NK-92 treated with Interleukin-12 subunit alpha and Interleukin-12 subunit beta, amount 100 ng/mL, for 24 hours (cell line): ENCODE measurements around the gene CDYL2.

ENCODE experiments used
- DNase-seq: peaks from one replicate; lab custom pipeline; 2025; lab: John Stamatoyannopoulos, UW

CDYL2 gene

DNA sequence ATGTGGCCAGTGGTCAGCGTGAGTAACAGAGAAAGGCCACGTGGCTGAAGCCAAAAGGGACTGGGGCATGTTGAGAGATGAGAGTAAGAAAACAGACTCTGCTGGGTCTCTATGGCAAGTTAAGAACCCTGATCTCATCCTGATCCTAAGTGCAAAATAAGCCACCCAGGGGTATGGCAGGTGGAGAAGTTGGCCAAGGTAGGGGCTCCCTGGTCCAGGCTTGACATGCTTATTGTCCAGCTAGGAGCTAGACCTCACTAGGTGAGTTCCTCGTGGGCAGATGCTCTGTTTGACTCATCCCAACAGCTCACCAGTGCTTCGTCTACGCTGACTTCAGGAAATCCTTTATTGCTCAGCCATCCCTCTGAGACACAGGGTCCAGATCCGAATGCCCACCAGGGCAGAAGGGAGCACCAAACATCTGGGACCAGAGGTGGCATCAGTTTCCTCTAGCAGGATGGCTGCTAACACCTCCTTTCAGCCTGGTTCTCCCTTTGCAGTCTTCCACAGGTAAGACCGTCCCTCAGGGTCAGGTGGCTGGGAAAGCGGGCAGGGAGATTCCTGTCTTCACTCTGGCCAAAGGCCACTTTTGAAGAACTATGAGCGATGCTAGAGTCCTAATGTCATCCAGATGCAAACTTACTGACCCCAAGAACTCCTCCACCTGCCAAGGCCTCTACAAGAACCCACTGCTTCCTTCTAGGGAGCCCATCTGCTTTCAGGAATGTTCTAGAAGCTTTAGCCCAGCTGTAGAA, 99.5 kb downstream of the CDYL2 start:
- DNase-seq: no peak

DNA sequence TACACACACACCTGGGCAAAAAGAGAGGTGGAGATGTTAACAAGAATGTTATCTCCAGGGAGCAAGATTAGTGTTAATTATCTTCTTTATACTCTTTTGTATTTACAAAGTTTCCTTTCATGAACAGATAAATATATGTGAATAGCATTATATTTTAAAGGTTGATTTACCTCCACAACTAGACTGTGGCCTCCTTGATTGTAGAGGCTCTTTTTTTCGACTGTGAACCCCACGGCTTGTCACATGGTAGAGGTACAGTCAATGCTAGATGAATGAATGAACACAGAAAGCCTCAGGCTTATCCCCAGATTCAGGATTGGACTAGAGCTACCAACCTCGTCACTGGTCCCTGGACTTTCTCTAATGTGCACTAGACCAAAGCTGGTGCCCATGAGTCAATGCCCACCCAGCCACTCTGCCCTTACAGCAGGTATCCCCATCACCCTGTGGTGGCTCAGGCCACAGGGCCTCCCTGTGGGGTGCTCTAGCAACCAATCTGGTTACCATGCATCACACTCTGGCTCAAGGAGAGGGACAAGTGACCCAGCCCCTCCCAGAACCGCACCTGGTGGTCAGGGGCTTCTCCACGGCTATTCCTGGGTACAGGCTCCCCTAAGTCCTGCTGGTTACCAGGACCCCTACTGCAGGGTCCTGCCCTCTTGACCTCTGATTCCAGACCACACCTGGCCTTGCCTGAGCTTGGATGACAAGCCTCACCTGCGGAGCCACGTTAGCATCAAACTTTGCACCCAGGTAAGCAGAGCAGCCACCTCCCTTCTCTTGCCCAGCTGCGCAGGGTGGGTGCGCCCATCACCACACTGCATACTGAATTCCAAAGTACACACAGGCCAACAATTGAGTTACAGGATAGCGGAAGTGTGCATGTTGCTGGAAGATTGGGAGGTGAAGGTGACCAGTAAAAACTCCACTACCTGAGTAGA, 101.0 kb downstream of the CDYL2 start:
- no peak for DNase-seq

DNA sequence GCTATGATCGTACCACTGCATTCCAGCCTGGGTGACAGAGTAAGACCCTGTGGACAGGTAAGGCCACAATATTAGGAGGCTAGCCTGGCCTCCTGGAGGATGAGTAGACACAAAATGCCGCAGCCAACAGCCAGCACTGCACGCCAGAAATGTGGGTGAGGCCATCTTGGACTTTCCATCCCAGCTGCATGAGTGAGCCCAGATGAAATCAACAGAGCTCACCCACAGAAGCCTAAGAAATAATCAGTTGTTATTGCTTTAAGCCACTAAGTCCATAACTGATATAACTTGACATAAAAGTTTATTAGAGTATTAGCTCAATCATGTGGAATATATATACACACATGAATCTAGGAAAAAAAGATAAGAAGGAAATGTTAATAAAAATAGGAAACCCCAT, 101.7 kb downstream of the CDYL2 start:
- DNase-seq: no peak

DNA sequence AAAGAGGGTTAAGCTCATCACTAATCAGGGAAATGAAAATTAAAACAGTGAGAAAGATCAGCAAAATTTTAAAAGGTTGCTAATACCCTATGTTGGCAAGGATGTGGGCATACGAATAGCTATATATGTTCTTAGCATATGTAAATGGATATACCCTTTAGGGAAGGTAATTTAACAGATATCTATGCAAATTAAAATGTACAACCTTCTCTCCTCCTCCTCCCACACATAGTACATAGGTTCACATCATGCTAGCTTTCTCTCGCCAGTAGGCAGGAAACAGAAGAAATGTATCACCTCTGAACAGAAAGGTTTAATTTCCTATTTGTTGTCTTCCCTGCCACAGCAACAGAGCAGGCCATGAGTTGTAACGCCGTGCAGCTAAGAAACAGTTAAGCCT, 103.8 kb downstream of the CDYL2 start:
- no peak for DNase-seq

DNA sequence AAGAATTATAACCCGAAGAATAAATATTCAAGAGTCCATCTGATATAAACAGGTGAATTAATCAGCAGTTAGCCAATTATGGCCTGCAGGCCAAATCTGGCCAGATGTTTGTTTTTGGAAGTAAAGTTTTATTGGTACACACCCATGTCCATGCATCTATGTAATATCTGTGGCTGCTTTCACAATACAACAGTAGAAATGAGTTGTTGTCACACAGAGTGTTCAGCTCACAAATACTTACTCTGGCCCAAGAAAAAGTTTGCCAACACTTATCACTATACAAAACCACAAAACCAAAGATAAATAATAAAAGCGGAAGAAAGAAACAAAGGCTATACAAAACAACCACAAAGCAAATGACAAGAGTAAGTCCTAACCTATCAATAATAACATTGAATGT, 109.4 kb downstream of the CDYL2 start:
- no peak for DNase-seq

DNA sequence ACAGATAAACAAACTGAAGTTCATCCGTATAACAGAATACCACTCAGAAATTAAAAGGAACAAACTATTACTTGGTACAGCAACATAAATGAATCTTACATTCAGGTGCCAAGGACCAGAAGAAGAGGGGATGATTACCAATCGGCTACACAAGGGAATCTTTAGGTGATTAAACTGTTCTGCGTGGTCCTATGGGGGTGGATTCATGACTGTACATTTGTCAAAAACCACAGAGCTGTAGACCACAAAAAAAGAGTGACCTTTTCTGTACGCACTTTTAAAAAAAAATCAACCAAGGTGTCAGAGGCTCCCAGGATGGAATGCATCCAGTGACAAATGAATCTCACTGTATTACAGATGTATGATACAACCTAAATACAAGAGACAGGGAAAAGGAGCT, 110.8 kb downstream of the CDYL2 start:
- DNase-seq: no peak

DNA sequence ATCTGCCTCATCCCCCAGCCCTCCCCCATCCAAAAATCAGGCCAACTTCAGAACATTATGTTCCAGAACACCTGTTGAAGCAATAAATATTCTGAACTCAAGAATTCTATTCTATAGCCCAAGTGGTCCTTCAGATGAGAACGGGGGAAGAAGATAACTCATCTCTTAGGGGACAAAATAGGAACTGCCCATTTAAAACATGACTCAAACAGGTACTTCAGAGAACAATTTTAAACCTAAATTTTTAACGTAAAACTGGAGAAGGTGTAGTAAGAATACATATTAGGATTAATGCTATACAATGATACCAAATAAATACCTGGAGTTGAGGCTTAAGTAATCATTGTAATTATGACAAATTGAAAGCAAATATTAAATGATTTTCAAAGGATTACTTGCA, 112.1 kb downstream of the CDYL2 start:
- DNase-seq: no peak

DNA sequence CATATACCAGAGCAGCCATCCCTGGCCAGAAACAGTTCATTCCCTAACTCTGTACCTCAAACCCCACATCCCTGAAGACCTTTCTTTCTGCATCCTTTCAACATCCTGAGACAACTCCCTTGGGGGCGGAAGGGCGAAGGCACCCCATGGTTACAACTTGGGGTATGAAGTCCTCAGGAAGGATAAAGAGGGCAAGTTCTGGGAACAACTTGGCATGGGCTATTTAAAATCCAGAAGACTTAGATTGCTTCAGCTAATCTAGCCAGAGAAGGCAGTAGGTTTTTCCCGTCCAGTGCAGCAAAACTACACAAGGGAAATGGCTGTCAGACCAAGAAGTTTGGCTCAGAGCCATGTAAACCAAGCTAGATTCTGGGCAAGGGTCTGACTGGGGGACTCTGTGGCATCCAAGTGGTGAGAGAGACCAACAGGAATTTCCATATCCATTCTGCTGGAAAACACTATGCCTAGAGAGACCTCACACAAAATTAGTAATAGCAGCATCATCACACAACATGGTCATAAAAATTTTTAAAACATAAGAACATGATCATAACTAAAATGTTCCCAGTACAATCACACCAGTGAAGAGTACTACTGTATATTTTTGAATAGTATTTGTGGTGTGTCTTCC, 113.2 kb downstream of the CDYL2 start:
- no peak for DNase-seq

DNA sequence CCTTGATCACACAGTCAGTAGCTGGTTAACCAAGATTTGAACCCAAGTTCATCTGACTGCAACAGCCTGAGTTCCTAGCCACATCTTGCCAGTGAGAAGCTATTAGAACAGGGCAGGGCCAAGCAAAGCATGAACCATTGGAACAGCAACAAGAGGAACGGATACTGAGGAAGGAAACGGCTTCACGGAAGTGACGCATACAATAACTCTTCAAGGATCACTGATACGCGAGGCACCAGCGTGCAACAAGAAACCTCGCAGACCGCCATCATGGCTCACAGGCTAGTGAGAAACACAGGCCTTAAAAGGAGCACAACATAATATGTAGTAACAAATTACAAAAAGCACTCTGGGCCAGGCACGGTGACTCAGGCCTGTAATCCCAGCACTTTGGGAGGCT, 114.9 kb downstream of the CDYL2 start:
- DNase-seq: no peak

DNA sequence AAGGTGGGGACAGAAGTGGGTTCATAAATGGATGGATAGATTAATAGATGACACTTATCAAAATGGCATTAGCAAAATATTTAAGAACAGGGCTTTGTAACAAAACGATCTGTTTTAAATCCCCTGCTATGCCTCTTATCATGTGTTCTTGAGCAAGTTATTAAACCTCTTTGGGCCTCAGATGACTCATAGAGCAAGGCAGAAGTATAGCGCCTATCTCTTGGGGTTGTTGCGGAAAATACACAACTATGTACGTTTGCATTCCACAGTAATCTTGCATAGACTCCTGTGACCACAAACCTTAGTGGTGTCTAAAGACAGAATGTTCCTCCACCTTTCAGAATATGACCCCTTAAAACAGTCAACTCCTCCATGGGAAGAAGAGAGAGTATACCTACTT, 116.8 kb downstream of the CDYL2 start:
- DNase-seq: no peak

DNA sequence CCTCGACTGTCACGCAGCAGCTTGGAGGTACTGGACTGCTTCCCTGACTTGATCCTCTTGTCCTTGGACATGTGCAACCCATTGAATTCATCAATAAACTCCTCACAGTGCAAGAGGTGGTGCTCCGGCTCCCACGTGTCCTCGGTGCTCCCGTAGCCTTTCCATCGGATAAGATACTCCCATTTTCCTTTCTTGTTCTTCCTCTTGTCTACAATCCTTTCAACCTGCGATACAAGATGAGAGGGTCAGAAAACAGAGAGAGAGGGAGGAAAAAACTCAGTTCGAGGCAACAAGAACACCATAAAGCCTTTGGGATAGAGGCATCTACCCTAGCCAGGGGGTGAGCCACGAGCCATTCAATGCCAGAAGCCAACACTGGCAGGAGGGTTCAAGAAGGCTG, 119.5 kb downstream of the CDYL2 start:
- no peak for DNase-seq

DNA sequence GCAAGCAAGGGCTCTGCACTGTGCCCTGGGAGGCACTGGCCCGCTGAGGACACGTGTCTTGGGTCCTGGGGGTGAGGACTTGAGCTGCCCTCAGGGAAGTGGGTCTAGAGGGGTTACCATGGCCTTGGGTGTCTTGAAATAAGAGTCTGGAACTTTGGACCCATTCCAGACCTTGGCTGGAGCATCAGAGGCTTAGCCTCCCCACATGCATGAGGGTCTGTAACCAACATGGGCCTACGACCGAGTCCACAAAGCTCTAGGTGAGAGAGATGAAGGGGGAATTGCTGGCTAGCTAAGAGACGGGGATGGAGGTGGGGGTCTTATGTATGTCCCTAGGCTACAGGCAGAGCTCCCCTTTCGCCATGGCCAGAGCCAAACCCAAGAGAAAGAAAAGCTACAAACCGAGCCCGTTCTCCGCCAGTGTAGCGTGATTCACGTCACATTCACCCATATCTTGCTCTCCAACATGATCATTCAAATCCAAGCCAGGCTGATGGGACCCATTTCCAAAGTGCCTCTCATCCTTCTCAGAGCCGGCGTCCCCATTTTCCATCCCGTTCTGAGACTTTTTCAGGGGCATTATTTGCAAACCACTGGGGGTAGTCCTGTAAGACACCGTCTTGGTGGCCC, 120.1 kb downstream of the CDYL2 start:
- DNase-seq: no peak

DNA sequence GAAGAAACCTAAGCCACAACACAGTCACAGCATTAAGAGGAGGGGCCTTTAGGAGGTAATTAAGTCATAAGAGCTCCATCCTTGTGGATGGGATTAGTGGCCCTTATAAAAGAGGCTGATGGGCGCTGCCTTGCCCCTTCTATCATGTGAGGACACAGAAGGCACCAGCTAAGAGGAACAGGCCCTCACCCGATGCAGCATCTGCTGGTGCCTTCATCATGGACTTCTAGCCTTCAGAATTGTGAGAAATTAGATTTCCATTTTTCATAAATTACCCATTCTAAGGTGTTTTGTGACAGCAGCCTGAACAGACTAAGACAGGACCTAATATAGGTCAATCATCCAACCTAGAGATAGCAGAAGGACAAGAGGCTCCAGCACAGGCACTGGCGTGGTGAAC, 120.8 kb downstream of the CDYL2 start:
- DNase-seq: no peak

DNA sequence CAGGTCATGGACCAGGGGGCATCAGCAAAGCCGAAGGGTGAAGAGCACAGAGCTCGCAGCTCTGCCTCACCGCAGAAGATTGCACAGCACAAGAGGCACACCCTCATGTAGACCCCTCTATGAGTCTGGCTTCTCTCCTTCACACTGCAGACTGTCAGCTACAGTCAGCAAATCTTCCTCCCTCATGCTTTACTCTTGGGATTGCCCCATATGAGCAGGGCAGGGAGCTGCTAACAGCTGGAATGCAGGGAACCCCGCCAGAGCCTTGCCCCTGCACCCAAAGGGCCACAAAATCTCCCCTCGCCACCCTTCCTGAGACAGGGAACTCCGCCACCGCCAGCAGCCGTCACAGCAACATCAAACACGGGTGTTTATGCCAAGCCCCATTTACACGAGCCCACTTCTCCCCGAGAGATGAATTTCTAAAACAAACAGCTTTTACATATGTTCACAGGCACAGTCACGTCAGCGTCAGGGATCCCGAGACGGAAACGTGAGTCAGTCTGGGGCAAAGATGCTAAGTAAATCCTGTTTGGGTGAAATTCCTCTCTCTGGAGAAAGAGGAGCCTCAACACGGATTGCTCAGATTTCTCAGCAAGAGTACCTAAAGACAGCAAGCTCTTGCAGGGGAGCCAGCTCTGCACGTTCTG, 121.9 kb downstream of the CDYL2 start:
- no peak for DNase-seq

DNA sequence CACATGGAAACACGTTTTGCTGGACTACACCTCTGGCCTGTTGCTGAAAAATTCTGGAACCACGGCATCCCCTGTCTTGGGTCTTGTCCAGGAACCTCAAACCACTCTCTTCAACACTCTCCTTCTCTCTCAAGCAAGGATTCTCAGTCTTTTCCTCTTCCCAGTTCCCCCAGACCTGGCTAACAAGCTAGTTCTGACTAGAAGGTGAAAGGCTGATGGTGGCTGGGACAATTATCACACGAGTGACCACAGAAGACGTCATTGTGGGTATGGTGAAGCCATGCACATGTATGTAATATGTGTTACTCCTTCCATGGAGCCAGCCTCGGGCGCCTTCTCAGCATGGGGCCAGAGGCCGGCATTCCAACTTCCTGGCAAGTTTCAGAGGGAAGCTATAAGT, 123.0 kb downstream of the CDYL2 start:
- no peak for DNase-seq

DNA sequence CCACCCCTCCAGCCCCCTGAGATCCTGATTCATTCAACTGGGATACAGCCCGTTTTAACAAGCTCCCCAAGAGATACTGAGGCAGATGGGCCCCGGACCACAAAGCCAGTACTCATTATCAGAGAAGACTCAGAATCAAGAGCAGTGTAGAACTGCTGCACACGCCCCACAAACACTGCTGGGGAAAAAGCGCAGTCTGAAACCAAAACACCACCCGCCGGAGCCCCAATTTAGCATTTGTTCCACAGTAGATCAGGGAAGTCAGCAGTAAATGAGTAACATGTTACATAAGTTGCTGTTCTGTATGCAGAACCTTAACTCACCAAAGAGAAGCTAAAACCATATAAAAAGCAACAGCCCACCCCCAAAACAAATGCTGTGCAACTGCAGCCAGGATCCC, 123.6 kb downstream of the CDYL2 start:
- DNase-seq: no peak

DNA sequence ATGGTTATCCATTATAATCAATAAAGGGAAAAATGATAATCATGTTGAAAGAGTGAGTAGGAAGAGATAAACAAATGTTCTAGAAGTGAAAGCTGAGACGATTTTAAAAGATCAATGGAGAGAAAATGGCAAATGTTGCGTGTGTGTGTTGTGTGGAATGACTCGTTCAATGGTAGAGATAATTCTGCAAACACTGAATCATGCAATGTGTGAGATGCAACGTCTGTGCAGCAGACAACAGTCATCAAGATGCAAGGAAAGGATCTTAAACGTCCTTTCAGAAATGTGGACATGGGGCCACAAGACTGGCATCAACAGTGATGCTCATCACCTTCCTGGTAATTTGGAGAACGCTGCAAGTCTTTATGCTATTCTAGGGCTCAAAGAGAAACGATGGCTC, 124.4 kb downstream of the CDYL2 start:
- DNase-seq: no peak

DNA sequence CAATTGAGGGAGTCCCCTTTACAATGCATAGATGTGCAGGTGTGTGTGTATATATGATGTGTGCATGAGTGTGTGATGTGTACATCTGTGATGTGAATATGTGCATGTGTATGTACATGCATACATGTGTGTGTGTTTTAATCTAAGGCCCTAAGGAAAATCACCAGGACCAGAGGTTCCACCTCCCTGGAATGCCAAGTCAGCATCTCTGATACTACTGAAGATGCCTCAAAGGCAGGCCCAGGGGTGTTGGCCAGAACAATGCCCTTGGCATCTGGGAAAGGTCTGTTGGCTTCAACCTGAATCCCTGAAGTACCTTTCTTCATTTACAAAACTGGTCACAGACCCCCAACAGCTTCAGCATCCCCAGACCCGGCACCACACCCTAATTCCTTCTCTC, 129.5 kb downstream of the CDYL2 start:
- no peak for DNase-seq

DNA sequence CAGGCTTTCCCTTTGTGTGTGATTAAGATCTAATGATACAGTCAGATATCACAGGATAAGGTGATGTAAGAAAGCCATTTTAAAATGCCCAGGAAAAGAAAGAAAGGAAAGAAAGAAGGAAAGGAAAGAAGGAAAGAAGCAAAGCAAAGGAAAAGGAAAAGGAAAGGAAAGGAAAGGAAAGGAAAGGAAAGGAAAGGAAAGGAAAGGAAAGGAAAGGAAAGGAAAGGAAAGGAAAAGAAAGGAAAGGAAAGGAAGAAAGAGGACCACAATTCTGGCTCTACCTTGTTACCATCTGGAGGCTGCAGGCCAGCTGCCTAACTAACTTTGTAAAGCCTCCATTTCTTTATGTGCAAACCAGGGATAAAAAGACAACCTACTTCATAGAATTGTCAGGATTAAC, 132.0 kb downstream of the CDYL2 start:
- DNase-seq: no peak

DNA sequence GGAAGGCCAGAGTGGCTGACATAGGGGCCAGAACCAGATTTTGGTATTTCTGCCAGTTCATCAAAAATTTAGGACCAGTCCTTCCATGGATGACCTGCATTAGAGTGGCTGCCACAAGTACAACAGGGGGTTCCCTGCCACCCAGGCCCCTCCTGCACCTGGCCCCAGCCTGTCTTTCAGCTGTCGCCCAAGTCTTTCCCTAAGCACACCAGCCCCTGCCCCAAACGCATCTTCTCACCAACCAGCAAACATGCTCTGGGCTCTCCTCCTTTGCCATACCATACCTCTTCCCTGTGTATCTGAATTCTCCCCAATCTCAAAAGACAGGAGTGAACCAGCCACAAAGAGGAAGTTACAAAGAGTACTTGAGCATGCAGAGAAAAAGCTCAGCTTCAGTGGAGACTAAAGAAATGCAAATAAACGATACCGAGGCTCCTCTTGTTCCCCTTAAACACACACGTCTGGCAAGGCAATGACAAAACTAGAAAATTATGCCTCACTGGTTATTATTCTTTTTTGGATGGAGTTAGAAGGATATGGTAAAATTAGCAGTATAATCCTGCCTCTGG, 133.0 kb downstream of the CDYL2 start:
- DNase-seq: no peak

DNA sequence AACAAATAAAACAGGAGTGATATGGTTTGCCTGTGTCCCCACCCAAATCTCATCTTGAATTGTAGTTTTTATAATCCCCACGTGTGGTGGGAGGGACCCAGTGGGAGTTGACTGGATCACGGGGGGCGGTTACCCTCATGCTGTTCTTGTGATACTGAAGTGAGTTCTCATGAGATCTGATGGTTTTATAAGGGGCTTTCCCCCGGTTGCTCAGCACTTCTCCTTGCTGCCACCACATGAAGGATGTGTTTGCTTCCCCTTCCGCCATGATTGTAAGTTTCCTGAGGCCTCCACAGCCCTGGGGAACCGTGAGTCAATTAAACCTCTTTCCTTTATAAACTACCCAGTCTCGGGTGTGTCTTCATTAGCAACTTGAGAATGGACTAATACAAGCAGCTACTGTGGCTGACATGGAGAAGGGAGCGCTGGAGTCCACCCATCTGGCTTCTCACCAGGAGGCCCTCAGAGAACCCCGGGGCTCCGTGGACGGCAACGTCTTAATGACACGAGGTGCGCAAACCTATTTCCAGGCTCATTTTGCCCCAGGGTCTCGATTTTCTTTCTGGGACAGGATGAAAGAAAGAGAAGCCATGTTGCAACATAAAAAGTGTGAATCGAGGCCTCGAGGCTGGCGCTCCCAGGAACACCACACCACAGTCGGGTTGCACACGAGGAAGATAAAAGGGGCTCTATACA, 134.1 kb downstream of the CDYL2 start:
- DNase-seq: no peak
